ENCODE data around the gene SLC28A1.
"Not testable (repeated sequence)": the region's sequence is repeated elsewhere in the genome, so short reads cannot be mapped to it uniquely, and the experiment has no call there.

The SLC28A1 gene

DNA sequence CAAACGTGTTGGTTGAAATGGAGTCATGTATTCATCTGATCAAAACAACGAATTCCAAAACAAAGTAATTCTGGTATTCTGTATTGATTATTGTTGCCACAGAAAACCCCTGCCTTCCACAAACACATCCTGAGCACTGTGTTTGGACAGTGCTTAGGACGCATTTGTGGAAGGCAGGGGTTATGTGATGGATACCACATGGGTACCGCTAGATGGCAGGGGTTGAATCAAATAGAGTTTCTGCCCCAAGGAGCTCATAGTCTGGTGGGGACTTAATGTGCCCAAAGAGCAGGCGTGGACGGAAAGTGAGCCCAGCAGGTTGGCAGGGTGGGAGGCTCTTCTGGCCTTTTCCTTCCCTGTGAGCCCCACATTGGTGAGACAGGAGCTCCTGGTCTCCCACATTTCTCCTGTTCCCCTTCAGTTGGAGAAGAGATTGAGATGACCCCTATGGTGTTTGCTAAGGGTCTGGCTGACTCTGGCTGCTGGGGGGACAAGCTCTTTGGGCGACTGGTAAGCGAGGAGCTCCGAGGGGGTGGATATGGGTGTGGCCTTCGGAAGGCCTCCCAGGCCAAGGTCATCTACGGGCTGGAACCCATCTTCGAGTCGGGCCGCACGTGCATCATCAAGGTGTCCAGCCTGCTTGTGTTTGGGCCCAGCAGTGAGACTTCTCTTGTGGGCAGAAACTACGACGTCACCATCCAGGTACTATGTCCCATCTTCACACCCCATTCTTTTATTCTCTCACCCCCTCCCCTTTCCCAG lies 22.1 kb upstream of the SLC28A1 start:
- DNase-seq = no peak

DNA sequence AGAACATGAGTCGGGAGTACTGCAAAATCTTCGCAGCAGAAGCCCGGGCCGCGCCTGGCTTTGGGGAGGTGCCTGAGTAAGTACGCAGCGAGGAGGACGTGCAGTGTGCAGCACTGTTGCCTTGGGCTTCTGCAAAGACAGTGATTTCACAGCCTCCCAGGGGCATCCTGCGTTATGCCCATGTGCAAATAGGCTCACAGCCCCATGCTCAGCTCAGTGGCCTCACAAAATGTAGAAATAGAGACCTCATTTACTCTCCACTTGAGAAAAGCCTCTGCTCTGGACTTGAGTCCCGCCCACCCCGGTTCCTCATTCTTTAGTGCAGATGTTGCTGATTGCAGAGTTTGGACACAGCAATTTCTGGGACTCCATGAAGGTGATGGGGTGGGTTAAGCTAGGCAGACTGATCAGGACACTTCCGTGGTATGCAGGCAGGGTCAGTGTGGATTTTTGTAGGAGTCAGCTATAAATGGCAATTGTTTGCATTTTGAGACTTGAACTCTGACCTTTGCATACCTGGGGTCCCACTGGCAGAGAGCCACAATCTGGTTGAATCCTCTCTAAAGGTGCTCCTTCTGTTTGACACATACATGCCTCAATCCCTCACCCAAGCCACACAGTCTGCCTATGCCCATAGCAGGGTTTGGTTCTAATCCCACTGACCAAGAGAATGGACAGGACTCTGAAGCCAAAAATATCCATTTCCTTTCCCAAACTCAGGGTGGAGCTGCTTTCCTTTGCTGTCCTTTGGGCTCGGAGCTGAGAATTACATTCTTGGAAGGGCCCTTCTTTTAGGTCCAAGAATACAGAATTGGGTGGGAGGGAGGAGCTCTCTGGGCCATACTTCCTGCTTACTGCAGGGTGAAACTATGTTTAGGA lies 20.7 kb upstream of the SLC28A1 start:
- no peak for DNase-seq

DNA sequence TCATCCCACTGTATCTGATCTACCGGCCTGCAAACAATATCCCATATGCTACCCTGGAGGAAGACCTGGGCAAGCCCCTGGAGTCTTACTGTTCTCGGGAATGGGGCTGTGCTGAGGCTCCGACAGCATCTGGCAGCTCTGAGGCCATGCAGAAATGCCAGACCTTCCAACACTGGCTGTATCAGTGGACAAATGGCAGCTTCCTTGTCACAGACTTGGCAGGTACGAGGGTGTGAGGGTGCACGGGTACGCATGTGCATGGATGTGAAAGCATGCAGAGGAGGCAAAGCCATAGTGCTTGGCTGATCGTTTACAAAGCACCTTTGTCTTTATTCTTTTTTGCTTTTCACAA lies 20.0 kb upstream of the SLC28A1 start:
- no peak for DNase-seq

DNA sequence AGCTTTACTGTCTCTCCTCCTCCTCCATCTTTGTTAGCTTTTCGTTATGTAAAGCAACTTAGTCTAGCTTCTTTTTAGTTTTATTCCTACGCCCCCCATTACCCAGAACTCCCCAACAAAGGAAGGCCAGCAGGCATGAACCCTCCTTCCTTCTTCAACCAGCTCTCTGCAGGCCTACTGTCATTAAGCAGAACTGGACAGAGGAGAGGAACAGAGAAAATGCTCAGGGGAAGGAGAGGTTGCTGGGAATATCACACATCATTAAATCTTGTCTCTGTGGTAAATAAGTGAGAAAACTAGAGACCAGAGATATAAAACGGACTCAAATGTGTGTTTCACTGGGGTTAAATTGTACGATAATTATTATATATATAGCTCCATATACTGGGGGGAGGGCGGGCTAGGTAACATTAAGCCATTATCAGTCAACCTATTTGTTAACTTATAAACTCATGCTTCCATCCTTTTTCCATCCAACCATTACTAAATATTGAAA lies 19.3 kb upstream of the SLC28A1 start:
- DNase-seq = no peak

DNA sequence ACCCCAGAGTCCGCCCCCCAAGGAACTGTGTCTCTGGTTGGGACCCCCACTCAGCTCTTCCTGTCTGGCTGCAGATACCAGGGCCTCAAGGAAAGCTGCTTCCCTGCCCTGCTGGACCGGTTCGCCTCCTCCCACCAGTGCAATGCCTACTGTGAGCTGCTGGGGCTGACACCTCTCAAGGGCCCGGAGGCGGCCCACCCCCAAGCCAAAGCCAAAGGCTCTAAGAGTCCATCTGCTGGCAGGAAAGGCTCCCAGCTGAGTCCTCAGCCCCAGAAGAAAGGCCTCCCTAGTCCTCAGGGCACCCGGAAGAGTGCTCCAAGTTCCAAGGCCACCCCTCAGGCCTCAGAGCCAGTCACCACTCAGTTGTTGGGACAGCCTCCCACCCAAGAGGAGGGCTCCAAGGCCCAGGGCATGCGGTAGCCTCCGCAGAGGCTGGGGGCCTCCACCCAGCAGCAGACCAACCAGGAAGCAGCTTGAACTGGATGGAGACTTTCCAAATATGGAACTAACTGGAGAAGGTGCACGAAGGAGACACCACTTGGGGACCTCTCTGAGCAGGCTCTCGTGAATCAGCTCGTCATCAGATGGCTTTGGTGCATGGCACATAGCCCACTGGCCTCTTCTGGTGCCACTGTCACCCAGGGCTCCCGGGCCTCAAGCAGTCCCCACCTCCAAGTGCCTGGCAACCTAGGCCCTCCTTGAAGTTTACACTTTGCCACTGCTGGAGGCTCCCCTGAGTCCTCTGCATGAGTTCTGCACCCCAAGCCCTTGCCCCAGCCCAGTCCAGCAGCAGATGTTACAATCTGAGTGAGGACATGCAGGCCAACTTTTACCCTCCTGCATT lies 16.2 kb upstream of the SLC28A1 start:
- DNase-seq = no peak

DNA sequence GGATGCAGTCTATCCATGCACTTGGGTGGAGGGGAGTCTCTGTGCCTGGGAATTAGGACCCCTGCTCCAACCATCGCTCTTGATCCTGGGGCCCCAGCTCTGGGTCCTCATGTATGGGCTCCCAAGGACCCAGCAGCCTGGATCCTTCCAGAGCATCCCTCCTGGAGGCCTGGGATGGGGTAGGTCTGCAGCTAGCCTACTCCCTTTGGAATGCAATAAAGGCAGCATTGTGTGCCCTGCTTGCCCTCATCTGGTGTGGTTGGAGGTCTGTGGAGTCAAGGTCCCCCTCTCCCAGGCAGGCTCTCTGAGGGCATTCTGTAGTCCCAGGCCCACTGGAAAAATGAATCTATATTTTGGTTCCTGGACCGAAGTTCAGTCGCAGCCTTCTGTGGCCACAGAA lies 15.0 kb upstream of the SLC28A1 start:
- DNase-seq = no peak

DNA sequence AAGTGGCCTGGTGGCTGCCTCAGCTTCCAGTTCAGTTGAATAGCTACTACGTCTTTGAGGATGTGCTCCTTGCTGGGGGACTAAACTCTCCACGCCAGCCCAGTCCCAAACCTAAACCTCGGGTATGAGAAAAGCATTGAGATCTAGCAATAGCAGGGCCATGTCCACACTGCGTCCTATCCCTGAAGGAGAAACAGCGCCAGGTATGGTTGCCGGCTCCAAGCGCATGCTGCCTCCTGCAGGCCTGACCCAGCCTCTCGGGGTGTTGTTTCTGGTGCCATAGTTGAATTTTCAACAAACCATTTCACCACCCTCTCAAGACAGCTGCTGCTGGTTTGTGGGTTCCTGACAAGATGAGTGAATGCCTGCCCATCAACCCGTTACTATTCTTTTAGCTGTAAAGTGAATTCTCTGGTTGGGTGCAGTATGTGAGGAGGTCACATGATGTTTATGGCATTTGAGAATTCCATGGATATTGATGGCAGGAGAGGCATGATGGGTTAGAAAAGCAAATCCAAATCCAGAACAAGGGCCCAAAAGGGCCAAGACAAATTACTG lies 13.0 kb upstream of the SLC28A1 start:
- no peak for DNase-seq

DNA sequence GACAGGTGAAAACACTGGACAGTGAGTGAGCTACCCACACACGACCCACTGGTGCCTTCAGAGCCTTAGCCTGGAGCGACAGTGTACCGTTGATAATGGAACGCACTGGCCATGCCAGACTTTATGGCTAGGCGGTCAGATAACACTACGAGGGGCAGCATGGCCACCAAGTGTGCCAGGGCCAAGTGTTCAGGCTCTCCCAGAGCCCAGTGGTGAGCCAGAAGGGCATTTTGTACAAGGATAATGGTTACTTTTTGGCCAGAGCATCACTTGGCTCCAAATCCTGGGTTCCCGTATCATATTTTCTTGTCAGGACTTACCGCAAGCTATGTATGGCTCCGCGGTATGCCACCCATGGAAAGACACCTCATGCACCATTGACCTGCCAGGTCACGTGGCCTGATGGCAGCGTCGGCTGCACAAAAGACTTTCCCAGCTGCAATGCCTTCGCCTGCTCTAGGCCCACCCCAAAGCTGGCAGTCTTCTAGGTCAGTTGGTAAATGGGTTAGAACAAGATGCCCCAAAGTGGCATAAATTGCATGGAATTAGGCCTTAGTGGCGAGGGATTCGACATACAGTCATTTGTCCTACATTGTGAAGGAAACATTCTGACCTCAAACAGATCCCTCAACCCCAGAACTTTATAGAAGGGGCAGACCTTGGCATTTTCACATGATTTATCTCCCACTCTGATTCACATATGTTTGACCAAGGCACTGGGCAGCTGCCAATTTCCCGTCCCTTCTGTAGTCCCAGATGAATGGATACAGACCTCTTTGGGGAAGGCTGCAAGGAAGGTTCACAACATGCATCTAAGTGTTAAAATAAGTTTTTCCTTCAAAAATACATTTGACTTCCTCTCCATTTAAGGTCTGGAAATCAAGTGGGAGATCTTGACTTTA lies 12.2 kb upstream of the SLC28A1 start:
- no peak for DNase-seq

DNA sequence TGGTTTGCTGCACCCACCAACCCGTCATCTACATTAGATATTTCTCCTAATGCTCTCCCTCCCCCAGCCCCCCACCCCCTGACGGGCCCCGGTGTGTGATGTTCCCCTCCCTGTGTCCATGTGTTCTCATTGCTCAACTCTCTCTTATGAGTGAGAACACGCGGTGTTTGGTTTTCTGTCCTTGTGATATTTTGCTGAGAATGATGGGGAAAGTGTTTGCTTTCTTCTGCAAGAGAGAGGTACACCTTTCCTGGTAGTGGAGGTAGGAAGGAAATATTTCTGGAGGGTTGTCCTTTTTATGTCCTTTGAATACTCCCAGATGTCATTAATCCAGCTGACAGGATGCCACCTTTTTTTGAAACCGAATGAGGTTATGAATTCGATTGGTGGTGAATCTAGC lies 10.5 kb upstream of the SLC28A1 start:
- no peak for DNase-seq

DNA sequence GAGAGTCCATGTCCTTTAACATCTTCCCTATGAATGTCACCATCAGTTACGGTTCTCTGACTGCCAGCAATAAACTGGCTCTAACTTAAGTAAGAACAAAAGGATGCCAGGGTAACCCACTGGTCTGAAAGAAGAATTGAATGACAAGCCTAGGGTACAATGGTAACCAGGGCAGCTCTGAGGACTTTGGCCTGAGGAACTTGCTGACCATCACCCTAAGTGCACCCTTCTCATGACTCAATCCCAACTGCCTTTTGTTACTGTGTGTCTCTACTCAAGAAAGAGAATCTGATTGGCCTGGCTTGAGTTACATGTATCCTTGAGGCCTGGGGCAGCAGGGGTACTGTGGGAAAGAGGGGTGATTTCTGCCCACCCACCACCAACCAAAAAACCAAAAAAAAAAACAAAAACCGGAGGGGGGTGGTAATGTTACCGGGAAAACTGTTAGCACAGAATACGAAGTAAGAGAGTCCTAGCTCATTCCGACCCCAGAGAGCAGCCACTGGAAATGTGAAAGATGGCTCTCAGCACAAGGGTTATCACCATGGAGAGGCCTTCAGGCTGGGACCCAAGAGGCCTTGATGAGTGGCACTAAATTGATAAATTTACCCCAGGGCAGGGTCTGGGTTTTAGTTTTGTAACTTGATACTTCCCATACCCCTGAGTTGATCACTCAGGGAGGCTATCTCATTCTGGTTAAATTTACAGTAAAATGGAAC lies 9.3 kb upstream of the SLC28A1 start:
- DNase-seq = no peak

DNA sequence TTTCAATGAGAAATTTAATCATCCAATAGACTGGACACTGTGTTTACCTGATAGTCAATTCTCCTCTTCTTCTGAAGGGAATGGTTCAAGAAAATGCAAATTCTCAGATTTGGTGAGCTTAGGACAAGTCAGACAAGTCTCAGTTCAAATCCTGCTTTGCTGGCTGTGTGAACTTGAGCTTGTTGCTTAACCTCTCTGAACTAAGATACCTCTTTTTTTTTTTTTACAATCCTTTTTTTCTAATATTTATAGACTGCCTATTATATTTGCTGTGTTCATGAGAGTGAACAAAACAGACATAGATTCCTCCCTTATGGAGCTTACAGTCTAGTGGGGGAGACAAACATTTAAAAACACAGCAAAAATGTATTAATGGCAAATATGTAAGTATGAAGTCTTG lies 8.2 kb upstream of the SLC28A1 start:
- no peak for DNase-seq

DNA sequence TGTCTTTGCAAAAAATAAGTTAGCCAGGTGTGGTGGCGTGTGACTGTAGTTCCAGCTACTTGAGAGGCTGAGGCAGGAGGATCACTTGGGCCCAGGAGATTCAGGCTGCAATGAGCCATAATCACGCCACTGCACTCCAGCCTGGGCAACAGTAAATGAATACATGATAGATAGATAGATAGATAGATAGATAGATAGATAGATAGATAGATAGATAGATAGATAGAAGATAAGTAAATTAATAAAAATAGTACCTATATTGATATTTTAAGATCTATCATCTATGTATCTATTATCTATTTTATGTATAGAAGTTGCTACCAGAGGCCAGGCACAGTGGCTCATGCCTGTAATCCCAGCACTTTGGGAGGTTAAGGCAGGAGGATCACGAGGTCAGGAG lies 6.8 kb upstream of the SLC28A1 start:
- not testable (repeated sequence) for DNase-seq

DNA sequence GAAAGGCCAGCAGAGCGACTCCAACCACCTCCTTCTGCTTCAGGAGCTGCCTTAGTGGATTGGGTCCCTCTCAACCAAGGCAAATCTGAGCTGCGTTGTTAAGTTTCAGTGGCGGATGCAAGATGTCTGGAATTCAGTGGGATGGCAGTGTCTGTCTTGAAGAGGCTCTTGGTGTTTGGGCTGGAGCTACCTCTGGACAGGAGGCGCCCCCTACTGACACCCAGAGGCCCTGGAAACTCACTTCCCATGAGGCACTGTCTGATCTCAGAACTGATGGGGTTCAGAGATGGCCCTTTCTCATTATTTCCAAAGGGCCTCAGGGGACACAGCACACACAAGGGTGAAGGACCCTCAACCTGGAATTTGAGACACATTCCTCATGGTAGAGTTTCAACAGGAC lies 6.0 kb upstream of the SLC28A1 start:
- DNase-seq = no peak

DNA sequence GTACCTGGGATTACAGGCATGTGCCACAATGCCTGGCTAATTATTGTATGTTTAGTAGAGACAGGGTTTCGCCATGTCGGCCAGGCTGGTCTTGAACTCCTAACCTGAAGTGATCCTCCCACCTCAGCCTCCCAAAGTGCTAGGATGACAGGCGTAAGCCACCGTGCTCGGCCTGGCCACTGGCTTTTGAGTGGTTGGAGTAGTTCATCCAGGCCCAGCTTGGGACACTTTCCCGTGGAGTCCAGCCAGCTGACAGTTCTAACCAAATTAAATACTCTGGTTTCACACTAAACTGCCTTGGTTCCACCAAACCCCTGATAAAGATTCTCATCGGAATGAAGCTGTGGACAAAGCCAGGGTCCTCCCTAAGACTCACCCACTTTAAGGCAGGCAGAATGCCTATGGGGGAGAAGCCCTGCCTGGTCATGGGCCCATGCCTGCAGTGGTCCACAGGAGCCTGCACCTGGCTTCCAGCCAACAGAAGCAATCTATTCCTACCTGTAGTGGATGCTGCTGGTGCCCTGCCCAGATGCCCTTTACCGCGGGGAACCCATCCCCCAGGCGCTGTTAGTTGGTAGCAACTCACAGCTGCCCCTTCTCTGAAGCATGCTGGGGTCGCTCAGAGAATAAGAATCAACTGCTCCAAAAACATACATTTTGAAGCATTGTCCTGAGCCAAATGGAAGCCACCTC lies 5.2 kb upstream of the SLC28A1 start:
- DNase-seq = no peak

DNA sequence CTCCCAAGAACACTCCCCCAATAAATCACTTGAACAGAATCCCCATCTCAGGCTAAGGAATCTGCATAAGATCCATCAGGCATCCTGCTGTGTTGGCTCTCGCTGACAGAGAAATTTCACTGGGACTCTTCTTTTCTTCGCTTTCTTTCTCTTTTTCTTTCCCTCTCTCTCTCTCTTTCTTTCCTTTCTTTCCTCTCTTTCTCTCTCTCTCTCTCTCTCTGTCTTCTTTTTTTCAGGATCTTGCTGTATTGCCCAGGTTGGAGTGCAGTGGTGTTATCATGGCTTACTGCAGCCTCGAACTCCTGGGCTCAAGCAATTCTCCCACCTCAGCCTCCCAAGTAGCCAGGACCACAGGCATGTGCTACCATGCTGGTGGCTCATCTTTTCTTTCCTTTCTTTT lies 4.5 kb upstream of the SLC28A1 start:
- DNase-seq = no peak

DNA sequence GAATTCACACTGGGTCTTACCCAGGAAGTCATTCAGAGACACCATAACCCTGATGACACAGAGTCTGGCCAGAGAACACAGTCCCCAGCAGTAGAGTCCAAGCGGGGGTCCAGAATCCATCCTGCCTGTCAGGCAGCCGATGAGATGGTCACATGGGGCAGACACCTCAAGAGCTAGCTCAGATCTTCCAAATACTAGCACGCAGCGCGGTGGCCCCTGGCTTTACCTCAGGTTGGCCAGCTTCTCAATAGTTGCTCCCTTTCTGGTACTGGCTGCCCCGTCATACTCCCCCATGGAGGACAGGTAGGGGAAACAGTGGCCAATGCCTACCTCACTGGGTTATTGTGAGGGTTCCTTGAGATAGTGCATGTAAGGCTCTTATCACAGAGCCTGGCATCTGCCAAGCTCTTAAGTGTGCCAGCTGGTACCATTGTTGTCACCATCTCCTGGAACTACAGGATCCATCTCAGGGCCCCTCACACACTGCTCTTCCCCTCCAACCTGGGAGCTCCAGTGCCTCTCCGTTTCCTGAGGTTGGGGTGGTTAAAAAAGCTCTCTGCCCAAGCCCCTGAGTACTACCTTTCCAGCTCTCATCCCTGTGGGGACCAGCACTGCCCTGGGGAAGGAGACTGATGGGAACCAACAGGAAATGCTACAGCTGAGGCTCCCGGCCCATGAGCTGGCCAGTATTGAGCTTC lies 3.5 kb upstream of the SLC28A1 start:
- DNase-seq = no peak

DNA sequence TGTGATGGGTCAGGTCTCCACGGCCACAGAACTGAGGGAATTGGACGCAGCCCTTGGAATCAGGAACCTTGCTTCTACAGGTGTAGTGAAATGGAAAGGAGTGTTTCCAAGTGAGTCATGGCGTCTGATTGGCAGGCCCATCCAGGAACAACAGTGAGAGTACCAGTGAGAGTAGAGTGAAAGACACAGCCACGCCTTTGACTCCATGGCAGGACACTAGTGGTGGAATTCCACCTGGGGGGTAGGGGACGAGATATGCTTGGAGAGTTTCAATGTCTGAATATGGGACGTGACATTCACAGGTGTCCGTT lies 3.0 kb upstream of the SLC28A1 start:
- DNase-seq = no peak

DNA sequence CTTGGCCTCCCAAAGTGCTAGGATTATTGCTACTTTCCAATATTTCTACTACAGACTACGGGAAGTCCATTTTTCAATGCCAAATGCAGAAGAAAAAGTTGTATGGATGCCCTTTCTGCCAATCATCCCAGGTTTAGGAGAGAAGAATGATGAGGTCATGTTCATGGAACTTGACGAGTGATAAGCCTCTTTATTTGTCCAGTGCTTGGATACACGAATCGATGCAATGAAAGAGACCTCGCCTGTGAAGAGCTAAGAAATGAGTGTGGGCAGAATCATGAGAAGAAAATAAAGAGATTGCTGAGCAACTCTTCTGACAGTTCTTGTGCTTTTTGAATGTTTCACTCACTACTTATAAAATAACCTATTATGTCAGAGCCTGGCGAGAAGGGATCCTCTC lies 996 bp upstream of the SLC28A1 start:
- DNase-seq = no peak

DNA sequence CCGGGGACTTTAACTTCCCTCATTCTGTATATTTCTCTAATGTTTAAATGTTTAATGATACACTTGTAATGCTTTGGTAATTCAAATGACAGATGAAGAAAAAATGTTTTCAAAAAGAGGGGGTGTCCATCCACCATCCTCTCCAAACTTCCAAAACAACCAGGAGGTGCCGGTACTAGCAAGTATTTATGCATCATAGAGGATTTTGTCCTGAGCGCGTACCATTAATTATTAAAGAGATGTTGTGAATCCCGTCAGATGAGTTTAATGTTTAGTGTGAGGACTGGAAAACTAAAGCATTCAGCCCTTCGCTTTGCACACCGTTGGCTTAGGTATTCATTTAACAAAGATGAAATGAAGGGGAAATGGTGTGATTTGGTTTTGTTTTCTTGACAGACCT lies 1.3 kb downstream of the SLC28A1 start:
- DNase-seq = no peak
